ENCODE results near the gene CREB5.
"Not testable (repeated sequence)": the region's sequence is repeated elsewhere in the genome, so short reads cannot be mapped to it uniquely, and the experiment has no call there.

Gene CREB5, protein sequence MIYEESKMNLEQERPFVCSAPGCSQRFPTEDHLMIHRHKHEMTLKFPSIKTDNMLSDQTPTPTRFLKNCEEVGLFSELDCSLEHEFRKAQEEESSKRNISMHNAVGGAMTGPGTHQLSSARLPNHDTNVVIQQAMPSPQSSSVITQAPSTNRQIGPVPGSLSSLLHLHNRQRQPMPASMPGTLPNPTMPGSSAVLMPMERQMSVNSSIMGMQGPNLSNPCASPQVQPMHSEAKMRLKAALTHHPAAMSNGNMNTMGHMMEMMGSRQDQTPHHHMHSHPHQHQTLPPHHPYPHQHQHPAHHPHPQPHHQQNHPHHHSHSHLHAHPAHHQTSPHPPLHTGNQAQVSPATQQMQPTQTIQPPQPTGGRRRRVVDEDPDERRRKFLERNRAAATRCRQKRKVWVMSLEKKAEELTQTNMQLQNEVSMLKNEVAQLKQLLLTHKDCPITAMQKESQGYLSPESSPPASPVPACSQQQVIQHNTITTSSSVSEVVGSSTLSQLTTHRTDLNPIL

DNA sequence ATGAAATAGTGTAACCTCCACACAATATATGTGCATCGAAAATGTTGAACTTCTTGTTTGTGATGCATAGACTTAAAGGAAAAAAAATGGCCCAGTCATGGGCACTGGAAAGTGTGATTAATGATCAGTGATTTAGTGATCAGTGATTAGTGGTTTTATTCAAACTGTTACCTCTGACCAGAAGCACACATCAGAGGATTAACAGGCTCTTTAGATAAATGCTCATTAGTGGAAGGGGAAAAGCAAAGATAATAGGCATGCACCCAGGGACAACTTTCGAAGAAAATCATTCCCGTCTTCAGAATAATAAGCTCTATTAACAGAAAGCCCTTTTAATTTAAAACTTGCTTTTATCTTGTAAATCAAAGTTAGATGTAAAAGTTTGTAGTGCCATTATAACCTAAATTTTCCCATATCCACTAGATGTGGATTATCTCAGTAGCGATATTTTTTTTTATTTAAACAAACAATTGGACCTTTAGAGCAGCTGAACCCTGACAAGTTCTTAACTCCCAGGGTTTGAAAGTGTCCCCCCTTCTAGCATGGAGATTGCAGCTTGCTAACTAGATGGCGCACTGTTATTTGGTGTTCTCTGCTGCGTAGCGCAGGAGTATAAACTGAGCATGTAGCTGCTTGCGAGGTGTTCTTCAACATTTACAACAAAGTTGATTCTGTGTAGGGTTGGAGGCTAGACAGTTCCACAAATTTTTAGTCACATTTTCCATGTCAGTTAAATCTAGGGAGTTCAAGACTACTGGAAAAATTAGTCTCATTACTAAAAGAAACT is at the start of gene CREB5:
TSS of gene CREB5 (plus strand) at position 643 of the 787 bp plus-strand sequence. CDS start 397 bp downstream, outside the sequence.
- no peak for DNase-seq (ENCODE audit: low read depth)

DNA sequence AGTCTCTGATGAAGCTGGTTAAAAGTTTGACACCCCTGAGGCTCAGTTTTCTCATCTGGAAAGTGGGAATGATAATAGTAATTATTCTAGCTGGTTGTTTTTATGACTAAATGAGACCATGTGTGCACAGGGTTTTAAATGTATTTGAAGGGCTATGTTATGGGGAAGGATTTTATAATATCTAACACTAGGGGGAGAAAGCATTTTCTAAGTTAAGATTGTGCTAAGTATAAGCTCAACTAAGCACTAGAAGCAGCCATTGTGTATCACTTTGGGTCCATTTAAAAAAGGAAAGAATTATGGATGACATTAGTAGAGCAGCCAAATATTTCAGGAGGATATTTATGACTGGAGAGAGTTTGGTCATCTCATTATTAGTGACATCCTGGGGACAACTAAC is 49.5 kb upstream of the CREB5 start:
- DNase-seq (ENCODE audit: low read depth) = no peak

DNA sequence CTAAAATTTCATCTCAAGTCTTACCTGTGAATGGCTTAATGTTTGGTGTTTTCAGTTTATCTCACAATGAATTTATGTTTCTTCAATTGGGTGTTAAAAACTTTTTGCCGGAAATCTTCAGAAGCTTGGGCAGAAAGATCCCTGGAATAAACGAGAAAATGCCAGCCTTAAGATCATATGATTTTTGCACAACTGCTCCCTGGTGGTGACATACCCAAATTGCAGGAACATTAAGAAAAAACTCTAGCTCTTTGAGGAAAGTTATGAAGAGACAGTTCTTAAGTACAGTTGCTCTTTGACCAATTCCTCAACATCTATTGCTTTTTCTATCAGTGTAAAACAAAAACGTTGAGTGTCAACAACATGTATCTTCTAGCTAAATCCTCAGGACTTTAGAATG is 48.2 kb upstream of the CREB5 start:
- no peak for DNase-seq (ENCODE audit: low read depth)

DNA sequence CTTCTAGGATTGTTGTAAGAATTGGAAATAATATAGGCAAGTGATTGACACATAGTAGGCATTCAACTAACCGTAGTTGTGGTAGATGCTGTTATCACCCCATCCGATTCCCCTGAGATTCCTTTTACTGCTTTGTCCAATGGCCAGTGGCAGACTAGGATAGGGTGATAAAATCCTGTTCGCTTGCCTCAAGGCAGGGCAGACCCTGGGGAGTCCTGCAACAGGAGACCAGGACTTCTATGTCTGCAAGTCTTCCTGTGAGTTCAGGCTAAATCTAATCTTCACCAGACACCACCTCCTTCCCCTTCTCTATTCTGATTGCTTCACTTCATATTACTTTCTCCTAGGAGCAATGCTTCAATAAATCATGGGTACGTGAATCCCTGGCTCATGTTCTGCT is 42.8 kb upstream of the CREB5 start:
- no peak for DNase-seq (ENCODE audit: low read depth)

DNA sequence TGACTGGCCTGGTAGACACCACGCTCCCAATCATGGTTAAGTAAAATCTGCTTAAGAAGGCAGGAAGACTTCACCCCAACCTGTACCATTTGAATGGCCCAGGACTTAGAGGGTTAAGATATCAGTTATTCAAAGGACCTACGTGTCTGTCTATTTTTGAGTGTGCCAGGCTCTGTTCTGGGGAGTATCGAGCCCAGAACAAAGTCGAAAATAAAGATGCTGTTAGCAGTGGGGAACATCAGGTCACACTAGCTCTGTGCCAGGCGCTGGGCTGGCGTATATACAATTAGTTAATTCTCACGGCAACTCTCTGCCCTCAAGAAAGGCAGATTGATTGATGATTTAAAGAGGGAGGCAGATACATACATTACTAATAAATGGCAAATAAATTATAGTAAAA is 40.5 kb upstream of the CREB5 start:
- no peak for DNase-seq (ENCODE audit: low read depth)

DNA sequence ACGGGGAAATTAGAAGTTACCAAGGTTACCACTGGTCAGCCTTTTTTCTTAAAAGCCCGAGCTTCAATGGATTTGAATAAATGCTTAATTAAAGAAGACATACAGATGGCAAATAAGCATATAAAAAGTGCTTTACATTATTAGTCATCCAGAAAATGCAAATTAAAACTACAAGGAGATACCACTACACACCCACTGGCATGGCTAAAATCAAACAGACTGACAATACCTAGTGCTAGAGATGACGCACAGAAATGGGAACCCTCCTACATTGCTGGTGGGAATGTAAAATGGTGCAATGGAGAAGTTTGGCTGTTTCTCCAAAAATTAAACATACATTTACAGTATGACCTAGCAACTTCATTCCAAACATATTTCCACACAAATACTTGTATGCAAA is 38.3 kb upstream of the CREB5 start:
- DNase-seq (ENCODE audit: low read depth) = no peak

DNA sequence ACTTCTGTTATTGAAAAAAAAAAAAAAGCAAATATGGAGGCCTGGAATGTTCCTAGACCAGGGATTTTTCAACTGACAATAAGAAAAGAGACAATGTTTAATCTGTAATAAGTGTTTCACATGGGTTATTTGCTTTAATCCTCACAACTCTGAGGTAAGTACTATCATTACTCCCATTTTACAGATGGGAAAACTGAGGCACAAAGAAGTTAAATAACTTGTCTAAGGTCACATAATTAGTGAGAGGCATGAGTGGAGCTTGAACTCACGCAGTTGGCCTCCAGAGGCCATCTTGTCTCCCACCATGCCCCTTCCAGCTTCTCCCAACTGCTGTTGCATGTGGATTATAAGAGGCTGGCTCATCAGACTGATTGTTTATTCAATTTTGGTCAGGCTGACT is 36.6 kb upstream of the CREB5 start:
- no peak for DNase-seq (ENCODE audit: low read depth)

DNA sequence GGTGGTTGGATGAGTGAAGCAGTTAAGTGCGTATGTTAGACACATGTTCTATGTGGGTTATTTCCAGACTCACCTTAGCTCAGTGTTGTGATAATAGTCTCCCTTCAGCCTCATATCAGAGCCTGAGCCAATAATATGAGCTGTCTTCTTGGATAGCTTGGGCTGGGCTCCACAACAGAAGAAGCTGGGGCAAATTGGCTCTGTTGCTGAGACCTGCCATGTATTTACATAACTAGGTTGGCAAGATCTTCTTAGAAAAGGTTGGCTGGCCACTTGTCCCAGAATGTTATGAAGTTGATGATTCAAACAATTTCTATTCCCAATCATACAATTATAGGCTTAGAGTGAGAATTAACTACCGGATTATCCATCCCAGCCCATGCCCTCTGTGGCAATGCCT is 35.7 kb upstream of the CREB5 start:
- DNase-seq (ENCODE audit: low read depth) = no peak

DNA sequence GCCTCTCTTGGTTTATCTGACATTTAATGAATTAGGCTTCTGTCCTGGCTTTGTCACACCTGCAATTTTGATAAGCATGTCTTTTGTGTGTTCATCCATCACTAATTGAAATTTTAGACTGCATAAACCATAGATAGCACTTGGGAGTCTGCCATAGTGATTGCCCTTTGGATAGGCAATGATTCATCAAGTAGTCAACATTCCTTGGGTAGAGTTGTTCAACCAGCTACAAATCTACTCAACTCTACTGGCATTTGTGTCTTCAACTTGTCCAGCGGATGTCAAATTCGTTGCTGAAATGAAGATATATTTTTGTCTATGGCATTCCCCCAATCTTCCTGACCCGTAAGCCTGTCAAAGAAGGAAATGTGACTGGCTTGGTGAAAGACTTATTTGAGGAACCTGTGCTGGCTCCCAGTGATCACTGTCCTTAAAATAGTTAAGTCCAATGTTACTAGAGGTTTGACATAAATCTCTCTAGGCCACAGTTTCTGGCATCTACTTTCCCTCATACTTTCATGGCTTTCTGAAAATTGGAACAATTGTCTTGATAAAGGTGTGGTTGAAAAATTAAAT is 33.7 kb upstream of the CREB5 start:
- DNase-seq (ENCODE audit: low read depth) = no peak

DNA sequence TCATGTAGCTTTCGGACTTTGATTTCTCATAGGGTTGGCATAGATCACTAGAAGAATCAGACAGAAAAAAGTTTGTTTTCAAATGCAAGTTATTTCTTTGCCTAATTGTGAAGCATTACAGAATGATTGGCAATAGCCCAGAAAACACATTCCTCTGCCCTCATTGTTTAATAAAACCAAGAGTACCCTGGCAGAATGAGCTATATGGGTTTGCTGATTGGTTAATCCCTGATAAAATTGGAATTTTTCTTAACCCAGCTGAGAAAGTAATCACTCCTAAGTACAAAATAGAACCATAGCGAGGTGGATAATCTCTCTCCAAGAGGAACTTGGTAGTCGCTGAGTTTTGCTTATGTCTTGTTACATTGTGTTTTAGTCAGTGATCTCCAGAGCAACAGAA is 30.9 kb upstream of the CREB5 start:
- no peak for DNase-seq (ENCODE audit: low read depth)

DNA sequence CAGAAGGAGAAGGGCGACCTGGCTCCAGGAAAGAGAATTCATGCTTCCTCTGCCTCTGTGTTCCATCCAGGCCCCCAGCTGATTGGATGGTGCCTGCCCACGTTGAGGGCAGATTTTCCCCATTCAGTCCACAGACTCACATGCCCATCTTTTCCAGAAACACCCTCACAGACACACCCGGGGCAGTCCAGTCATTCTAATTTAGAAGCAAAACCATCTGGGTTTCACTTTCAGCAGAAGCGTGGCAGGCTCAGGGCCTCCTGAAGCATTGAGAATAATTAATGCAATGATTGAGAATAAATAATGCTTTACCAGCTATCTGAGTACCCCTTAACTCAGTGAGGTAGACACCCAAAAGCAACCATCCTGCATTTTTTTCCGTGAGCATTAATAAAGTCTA is 30.2 kb upstream of the CREB5 start:
- DNase-seq (ENCODE audit: low read depth) = no peak

DNA sequence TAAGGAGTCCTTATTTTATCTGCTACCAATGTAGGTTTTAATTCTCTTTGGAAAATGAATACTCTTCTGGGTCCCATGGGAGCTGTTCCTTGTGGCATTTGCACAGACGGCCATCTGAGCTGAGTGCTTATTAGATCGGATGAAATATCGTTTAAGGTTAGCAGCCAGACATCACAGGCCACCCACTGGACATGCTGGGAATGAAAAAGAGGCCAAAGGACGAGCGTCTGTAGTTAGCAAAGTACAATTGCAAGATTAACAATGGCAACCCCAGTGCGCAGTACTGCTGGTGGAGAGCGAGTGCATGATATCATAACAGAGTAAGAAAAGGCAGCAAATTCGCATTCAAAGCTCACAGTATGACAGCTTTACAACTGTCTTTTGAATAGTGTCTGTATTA is 28.3 kb upstream of the CREB5 start:
- DNase-seq (ENCODE audit: low read depth) = no peak

DNA sequence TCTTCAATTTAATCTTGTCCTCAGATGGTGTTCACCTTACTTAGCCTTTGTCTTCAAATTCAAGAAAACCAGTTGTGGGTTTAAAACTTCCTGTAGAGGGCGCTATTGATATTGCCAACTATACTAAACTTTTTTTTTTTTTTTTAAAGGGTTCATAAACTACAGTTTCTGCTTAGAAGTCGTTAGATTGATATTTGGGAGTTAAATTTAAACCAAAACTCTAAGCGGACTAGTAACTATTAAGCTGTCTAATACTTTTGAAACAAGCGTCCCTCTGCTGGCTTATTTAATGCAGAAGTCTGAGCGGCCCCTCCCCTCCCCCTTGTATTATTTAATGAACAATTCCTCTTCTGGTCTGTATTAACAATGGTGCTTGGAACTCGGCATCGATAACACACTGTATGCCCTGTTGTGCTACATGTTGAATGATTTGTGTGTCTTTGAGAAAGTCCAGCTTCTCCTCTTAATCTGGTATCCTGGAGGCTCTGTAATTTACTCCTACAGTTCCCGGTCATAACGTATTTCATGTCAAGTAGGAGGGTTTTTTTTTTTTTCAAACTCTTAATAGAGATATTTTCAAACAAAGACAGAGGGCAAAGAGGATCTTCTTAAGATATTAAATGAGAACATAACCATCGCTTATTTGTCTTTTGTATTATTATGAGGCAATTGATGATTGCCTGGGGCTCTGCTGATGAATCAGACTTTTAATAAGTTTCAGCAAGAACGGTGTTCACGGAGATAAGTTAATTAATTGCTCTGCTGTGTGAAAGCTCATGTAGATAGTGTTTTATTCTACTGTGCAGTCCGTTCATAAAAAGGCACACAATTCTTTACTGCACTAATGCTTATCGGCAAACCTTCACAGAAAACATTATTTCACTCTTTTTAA is 22.6 kb upstream of the CREB5 start:
- DNase-seq (ENCODE audit: low read depth) = peak; percentile 67

DNA sequence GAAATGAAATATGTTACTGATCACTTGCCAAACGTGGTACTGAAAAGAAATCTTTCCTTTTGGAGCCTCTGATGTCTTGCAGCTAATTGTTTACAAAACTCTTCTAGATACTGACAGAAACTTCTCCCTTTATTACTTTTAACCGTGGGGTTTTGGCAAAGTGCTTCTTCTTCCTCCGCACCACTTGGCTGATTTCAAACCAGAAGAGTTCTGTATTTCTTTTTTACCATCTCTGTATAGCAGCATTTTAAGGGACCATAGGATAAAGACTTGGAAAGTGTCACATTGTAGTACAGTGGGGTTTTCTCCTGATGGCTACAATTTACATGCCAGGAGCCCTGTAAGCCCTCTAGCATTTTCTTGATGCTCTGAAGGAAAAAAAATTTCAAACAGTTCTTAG is 21.9 kb upstream of the CREB5 start:
- no peak for DNase-seq (ENCODE audit: low read depth)

DNA sequence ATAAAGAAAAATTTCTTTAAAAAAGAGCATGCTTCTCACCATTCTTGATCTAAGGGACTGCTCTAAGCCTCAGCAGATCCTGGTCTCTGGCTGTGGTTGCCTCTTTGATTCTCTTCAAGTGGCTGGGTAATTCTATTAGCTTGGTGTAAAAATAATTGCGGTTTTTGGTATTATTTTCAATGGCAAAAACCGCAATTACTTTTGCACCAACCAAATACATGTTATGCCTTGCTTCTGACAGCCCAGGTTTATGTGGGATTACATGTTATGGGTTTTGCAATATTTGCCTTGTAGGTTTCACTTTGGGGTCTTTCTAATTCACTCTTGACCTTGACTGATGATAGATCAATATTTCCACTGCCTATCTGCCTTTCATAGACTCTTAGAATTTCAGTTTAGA is 20.0 kb upstream of the CREB5 start:
- DNase-seq (ENCODE audit: low read depth) = no peak

DNA sequence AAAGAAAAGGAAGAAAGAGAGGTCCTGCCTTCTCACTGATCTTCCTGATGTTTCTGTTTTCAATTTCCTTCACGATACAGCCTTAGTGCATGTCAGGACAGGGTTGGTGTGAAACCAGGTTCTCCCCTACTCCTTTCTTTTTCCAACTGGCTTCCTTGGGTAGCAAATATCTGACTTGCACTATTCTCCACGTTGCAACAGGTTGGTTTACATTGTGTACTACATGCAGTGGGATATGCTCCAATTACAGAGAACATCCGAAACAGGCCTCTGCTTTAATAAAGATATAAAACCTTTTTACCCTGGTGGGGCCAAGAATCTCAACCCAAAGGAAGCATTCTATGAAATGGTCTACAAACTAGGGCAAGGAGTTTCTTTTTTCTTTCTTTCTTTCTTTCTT is 16.9 kb upstream of the CREB5 start:
- DNase-seq (ENCODE audit: low read depth) = no peak

DNA sequence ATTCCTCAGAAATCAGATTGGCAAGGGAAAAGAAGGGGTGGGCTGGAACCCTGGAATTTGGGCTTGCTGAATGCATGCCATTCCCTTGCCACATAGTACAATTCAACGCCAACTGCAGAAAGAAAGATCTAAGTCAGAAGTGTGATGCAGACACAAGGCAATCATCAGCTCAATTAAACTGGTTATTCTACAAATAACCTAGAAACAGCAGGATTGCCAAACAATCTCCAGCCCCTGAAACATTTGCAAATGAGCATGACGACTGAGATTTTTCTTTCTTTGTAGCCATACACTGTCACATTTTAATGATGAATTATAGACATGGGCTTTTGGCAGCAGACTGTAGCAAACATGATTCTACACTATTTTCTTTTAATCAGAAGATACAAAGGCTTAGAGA is 16.5 kb upstream of the CREB5 start:
- no peak for DNase-seq (ENCODE audit: low read depth)

DNA sequence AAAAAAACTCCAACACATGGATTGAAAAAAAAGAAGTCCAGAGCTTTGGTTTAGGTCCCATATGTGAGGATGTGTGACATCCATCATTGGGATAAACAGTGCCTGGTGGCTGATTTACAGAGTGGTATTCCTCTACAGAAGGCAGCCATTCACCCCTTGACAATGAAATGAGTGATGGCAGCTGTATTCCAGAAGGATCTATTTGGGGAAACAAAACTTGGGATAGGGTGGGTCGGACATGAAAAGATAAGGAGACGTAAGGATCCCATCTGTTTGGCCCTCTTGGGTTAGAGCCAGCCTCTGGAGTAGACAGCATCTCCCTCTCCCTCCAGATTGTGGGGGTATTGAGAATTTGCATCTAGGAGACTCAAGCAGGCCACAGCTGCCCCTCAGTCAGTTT is 15.2 kb upstream of the CREB5 start:
- DNase-seq (ENCODE audit: low read depth) = no peak

DNA sequence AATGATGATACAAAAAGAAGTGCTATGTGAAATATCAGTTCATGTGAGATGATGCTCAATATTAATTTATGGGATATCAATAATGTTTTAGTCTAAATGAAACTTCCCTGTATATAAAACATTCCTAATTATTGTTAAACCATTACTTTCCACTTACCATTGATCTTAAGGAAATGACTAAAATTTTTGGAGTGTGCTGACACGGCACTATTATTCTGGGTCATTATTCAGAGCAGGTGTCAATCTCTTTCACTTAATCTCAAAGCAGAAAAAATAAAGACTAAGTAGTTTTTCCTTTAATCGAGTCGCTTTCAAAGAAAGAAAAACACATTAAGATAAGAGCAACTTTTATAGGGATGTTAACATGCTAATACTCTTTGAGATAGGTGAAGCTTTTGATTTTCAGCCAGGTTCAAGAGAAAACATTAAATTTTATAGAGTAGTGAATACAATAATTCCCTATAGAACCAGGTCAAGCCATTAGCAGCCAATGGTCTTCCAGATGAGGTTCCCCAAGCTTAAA is 11.4 kb upstream of the CREB5 start:
- DNase-seq (ENCODE audit: low read depth) = no peak

DNA sequence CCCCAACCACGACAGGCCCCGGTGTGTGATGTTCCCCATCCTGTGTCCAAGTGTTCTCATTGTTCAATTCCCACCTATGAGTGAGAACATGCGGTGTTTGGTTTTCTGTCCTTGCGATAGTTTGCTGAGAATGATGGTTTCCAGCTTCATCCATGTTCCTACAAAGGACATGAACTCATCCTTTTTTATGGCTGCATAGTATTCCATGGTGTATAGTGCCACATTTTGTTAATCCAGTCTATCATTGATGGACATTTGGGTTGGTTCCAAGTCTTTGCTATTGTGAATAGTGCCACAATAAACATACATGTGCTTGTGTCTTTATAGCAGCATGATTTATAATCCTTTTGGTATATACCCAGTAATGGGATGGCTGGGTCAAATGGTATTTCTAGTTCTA is 10.8 kb upstream of the CREB5 start:
- not testable (repeated sequence) for DNase-seq (ENCODE audit: low read depth)

DNA sequence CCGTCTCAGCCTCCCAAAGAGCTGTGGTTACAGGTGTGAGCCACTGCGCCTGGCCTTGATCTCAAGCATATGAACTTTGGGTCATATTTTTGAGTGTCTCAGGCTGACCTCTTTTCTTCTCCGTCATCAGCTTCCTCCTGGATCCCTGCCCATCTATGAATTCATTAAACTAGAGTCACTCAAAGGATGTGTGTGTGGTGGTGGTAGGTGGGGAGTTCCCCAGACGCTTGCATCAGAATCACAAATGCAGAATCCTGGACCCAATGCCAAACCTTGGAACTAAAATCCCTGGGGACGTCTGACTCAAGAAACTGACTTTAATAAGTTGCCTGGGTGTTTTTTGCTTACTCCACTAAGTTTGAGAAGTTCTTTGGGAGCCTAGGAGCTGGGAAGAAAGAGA is 6.7 kb upstream of the CREB5 start:
- DNase-seq (ENCODE audit: low read depth) = peak; percentile 60

DNA sequence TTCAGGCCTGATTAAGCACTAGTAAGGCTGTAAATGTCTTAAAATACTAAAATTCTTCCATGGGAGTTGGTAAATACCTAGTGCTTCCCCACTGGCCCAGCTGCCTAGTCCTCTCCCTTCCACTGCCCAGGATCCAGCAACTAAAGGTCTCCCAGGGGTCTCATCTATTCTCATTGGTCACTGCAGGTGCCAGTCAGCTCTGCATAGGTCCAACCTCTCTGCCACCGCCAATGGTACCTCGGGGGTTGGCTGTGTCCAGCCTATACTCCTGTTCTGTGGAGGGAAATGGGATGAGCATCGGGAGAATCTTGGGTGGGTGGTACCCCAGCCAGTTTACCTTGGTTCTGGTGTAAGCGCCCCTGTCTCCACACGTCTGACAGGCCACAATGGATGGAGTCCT is 6.1 kb upstream of the CREB5 start:
- no peak for DNase-seq (ENCODE audit: low read depth)

All from EH (cell line).